GM12873 (cell line): ENCODE results near the gene RNASET2.

Source experiments
- TF ChIP-seq, protein P1 (sequence below): IDR thresholded peaks from 2 replicates; pipeline ENCODE4 v1.5.1; 2012; ENCODE audit warnings: low read depth, mild to moderate bottlenecking, moderate library complexity, low read length, control low read depth; ENCODE audit not compliant: insufficient read depth; ENCODE audit errors: missing control alignments

RNASET2 gene

GRCh38 chr6:166934174-166934573 lies 22.2 kb downstream of the RNASET2 start:
- TF ChIP-seq, protein P1, sequence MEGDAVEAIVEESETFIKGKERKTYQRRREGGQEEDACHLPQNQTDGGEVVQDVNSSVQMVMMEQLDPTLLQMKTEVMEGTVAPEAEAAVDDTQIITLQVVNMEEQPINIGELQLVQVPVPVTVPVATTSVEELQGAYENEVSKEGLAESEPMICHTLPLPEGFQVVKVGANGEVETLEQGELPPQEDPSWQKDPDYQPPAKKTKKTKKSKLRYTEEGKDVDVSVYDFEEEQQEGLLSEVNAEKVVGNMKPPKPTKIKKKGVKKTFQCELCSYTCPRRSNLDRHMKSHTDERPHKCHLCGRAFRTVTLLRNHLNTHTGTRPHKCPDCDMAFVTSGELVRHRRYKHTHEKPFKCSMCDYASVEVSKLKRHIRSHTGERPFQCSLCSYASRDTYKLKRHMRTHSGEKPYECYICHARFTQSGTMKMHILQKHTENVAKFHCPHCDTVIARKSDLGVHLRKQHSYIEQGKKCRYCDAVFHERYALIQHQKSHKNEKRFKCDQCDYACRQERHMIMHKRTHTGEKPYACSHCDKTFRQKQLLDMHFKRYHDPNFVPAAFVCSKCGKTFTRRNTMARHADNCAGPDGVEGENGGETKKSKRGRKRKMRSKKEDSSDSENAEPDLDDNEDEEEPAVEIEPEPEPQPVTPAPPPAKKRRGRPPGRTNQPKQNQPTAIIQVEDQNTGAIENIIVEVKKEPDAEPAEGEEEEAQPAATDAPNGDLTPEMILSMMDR: no peak

DNA sequence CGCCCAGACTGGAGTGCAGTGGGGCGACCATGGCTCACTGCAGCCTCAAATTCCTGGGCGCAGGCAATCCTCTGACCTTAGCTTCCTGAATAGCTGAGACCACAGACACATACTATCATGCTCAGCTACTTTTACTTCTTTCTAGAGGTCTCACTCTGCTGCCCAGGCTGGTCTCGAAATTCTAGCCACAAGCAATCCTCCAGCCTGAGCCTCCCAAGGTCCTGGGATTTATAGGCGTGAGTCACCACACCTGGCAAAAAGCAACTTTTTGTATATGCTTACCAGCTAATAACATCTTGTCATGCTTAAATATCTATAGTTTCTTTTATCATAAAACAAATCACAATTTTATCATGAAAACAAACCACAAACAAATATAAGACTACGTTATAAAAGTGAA lies 23.0 kb downstream of the RNASET2 start:
- TF ChIP-seq, protein P1: no peak

DNA sequence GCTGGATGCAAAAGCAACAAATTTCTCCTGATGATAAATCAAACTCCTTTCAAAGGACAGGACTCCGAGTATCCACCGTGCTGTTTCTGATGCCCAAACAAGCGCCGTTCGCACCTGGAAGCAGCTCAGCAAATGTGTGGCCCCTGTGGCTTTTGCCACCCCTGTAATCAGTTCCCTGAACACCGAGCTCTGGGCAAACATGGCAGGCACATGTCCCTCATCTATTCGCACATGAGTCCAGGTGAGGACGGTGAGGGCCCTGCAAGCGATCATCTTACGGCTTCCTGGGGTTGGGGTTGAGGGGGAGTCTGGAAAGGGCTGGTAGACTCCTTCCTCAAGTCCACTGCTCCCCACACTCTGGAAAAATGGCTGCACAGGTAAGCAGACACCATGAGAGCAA lies 23.7 kb downstream of the RNASET2 start:
- TF ChIP-seq, protein P1: no peak

DNA sequence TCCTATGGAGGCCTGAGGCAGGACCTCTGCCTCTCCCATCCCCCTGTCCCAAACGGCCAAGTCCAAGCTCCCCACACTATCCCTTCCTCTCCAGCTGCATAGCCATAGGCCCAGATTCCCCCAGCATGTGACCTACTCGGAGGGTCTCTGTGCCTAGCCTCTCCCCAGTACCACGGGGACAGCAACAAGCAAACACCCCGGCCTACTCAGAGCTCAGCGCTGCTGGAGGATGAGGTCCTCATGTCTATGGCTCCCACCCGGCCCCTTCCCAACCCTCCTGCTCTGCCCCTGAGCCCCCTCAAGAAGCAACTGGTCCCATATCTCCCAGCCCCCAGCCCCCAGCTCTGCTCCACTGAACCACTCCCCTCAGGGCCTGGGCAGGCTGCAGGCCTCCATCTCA lies 24.2 kb downstream of the RNASET2 start:
- TF ChIP-seq, protein P1: no peak

DNA sequence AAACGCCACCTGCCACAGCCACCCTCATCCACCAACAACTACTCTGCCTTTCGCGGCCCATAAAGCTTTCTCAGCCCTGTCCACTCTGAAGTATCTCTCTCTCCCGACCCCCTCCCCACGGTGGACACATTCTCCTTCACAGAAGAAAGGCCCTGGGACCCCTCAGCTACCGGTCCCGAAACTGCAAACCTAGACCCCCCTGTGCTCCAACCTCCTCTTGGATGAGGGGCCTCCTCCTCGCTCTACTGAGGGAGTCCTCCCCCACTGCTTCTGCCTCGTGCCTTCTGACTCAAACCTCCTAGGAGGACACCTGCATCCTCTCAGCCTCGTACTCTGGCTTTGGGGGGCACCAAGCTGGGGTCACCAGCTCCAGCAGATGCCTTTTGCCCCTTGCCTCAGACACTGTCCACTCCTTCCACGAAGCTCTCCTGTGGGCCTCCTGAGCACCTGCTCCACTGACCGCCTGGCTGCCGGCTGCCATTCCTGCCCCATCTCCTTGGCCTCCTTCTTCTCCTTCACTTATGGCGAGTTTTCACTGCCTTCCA lies 24.9 kb downstream of the RNASET2 start:
- TF ChIP-seq, protein P1: no peak

GRCh38 chr6:166930354-166930891 lies 25.9 kb downstream of the RNASET2 start:
- TF ChIP-seq, protein P1: no peak

DNA sequence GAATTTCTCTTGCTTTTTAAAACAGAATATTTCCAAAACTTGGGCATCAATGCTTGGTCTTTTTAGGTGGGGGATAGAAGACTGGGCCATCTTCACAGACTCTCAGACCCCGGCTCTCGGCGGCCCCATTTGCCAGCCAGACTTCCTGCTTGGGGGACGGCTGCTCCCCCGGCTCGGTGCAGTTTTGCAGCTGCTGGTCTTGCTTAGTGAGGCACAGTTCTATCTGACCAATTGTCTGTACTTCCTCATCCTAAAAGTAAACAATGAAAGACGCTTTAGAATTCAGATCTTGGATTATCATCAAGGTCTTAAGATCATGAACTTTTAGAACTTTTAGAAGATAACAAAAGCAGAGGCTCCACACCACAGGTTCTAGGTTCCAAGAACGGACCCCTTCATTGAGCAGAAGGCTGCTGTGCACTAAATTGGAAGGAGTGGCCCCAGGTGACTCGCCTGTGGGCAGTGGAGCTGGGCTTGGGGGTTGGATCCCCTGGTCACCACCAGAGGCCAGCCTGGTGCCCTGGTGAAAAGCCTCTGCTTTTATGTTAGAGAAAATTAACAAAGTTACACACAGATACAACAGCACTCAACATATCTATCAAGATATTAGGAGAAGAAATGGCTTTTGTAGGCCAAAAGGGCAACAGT lies 26.7 kb downstream of the RNASET2 start:
- TF ChIP-seq, protein P1: no peak
